H9 (cell line): ENCODE measurements around the gene RAI1. TPM values are rescaled to one million over a fixed set of nuclear protein-coding genes. Genes with fewer than 3 reads are reported as not detected.

Experiments
- DNase-seq: peaks from one replicate; pipeline ENCODE4 v3.0.0-alpha.2; 2017
- H2AFZ ChIP-seq: one replicate; pipeline ENCODE4 v1.6.1; 2013; ENCODE audit warnings: mild to moderate bottlenecking, low read length, control low read depth, moderate library complexity
- H2AK5ac ChIP-seq: 2 replicates; pipeline ENCODE4 v1.6.1; 2013; ENCODE audit warnings: low read length, control low read depth, mixed read lengths; ENCODE audit not compliant: insufficient read length
- H2BK120ac ChIP-seq: one replicate; pipeline ENCODE4 v1.6.1; 2013; ENCODE audit warnings: low read depth, mild to moderate bottlenecking, low read length, control low read depth, inconsistent platforms; ENCODE audit not compliant: poor library complexity, severe bottlenecking
- H2BK12ac ChIP-seq: 2 replicates; pipeline ENCODE4 v1.6.1; 2013; ENCODE audit warnings: low read length, control low read depth, mixed read lengths, low read depth; ENCODE audit not compliant: insufficient read length
- H2BK15ac ChIP-seq: 2 replicates; pipeline ENCODE4 v1.6.1; 2013; ENCODE audit warnings: low read depth, low read length, control low read depth
- H2BK20ac ChIP-seq: one replicate; pipeline ENCODE4 v1.6.1; 2013; ENCODE audit warnings: low read depth, mild to moderate bottlenecking, low read length, control low read depth, inconsistent platforms; ENCODE audit not compliant: poor library complexity, severe bottlenecking
- H2BK5ac ChIP-seq: 2 replicates; pipeline ENCODE4 v1.6.1; 2013; ENCODE audit warnings: low read length, control low read depth, mixed read lengths; ENCODE audit not compliant: insufficient read length
- H3K14ac ChIP-seq: 2 replicates; pipeline ENCODE4 v1.6.1; 2013; ENCODE audit warnings: low read length, control low read depth; ENCODE audit not compliant: insufficient read depth
- H3K18ac ChIP-seq: 2 replicates; pipeline ENCODE4 v1.6.1; 2013; ENCODE audit warnings: low read depth, mild to moderate bottlenecking, mixed read lengths, low read length, control low read depth; ENCODE audit not compliant: insufficient read length
- H3K23ac ChIP-seq: 2 replicates; pipeline ENCODE4 v1.6.1; 2013; ENCODE audit warnings: low read length, control low read depth, mixed read lengths, low read depth; ENCODE audit not compliant: insufficient read length
- H3K23me2 ChIP-seq: 2 replicates; pipeline ENCODE4 v1.6.1; 2013; ENCODE audit warnings: low read depth, mild to moderate bottlenecking, mixed read lengths, low read length, control low read depth; ENCODE audit not compliant: insufficient read length, poor library complexity, severe bottlenecking
- H3K27ac ChIP-seq: 2 replicates; pipeline ENCODE4 v1.5.1; 2013; ENCODE audit warnings: low read length, control low read depth, mixed read lengths, low read depth; ENCODE audit not compliant: insufficient read length
- H3K27me3 ChIP-seq: 2 replicates; pipeline ENCODE4 v1.6.1; 2013; ENCODE audit warnings: low read length, control low read depth, inconsistent platforms; ENCODE audit not compliant: insufficient read depth
- H3K4ac ChIP-seq: 2 replicates; pipeline ENCODE4 v1.6.1; 2013; ENCODE audit warnings: low read depth, mild to moderate bottlenecking, control low read depth, inconsistent platforms, low read length, moderate library complexity
- H3K4me1 ChIP-seq: 2 replicates; pipeline ENCODE4 v1.6.1; 2013; ENCODE audit warnings: low read length, control low read depth, inconsistent platforms; ENCODE audit not compliant: insufficient read depth
- H3K4me2 ChIP-seq: 2 replicates; pipeline ENCODE4 v1.6.1; 2013; ENCODE audit warnings: low read length, control low read depth, mixed read lengths; ENCODE audit not compliant: insufficient read length, insufficient read depth
- H3K56ac ChIP-seq: 2 replicates; pipeline ENCODE4 v1.6.1; 2013; ENCODE audit warnings: low read depth, mild to moderate bottlenecking, mixed read lengths, low read length, control low read depth; ENCODE audit not compliant: insufficient read length
- H3K79me1 ChIP-seq: 2 replicates; pipeline ENCODE4 v1.6.1; 2013; ENCODE audit warnings: low read depth, mild to moderate bottlenecking, moderate library complexity, low read length, control low read depth, inconsistent platforms; ENCODE audit not compliant: insufficient read depth, poor library complexity, severe bottlenecking
- H3K79me2 ChIP-seq: 2 replicates; pipeline ENCODE4 v1.6.1; 2013; ENCODE audit warnings: low read length, control low read depth, inconsistent platforms; ENCODE audit not compliant: insufficient read depth
- H3K9ac ChIP-seq: 2 replicates; pipeline ENCODE4 v1.6.1; 2013; ENCODE audit warnings: low read length, control low read depth, mixed read lengths; ENCODE audit not compliant: insufficient read length; ENCODE audit errors: extremely low read depth
- H3K9me3 ChIP-seq: one replicate; pipeline ENCODE4 v1.6.1; 2013; ENCODE audit warnings: low read depth, low read length, inconsistent platforms; ENCODE audit not compliant: control insufficient read depth
- H3T11ph ChIP-seq: one replicate; pipeline ENCODE4 v1.6.1; 2013; ENCODE audit warnings: mild to moderate bottlenecking, low read length, control low read depth, inconsistent platforms
- H4K20me1 ChIP-seq: one replicate; pipeline ENCODE4 v1.6.1; 2013; ENCODE audit not compliant: control insufficient read depth, insufficient read length, insufficient read depth
- H4K5ac ChIP-seq: 2 replicates; pipeline ENCODE4 v1.6.1; 2013; ENCODE audit warnings: low read depth, mild to moderate bottlenecking, mixed read lengths, low read length, control low read depth; ENCODE audit not compliant: insufficient read length
- H4K8ac ChIP-seq: replicated peaks from 2 replicates; pipeline ENCODE4 v1.6.1; 2013; ENCODE audit warnings: low read length, control low read depth, mixed read lengths, low read depth; ENCODE audit not compliant: insufficient read length
- H4K91ac ChIP-seq: 2 replicates; pipeline ENCODE4 v1.6.1; 2013; ENCODE audit warnings: low read depth, mild to moderate bottlenecking, moderate library complexity, mixed read lengths, low read length, control low read depth; ENCODE audit not compliant: insufficient read length
- H3K27ac Mint-ChIP-seq, 3 experiments: 2 replicates in 2 of 3; 3 replicates in 1 of 3; pipeline ENCODE4 v1.8.0; 2020 to 2021; ENCODE audit warnings: mixed read lengths in 3 of 3, mild to moderate bottlenecking in 1 of 3, moderate library complexity in 1 of 3
- H3K27me3 Mint-ChIP-seq: 2 replicates; pipeline ENCODE4 v1.8.0; 2021; ENCODE audit warnings: low read depth, mild to moderate bottlenecking, moderate library complexity, mixed read lengths
- H3K36me3 Mint-ChIP-seq, 3 experiments: 2 replicates in 2 of 3; 3 replicates in 1 of 3; pipeline ENCODE4 v1.8.0; 2020 to 2021; ENCODE audit warnings: low read depth in 3 of 3, mixed read lengths in 3 of 3; ENCODE audit not compliant: insufficient read depth in 1 of 3
- H3K4me1 Mint-ChIP-seq, 2 experiments: 2 replicates each; pipeline ENCODE4 v1.8.0; 2020; ENCODE audit warnings: mixed read lengths in 2 of 2
- H3K4me3 Mint-ChIP-seq, 2 experiments: 2 replicates in 1 of 2; 3 replicates in 1 of 2; pipeline ENCODE4 v1.8.0; 2020 to 2021; ENCODE audit warnings: mild to moderate bottlenecking in 2 of 2, mixed read lengths in 2 of 2, moderate library complexity in 1 of 2
- H3K9me3 Mint-ChIP-seq, 2 experiments: 2 replicates in 1 of 2; 3 replicates in 1 of 2; pipeline ENCODE4 v1.8.0; 2020; ENCODE audit warnings: mild to moderate bottlenecking in 2 of 2, mixed read lengths in 2 of 2, moderate library complexity in 1 of 2
- CTCF ChIP-seq: fragments of 200-600 bp; sonication (generic); conservative IDR thresholded peaks from 3 replicates; pipeline ENCODE4 v1.8.0; 2021; ENCODE audit warnings: antibody characterized with exemption, mild to moderate bottlenecking
- WGBS: extraction: QIAGEN DNeasy Blood & Tissue Kit; methylation state at CpG from one replicate; pipeline ENCODE4 v1.1.7; 2013; ENCODE audit warnings: missing lambda C conversion rate, low lambda C conversion rate, mixed read lengths; ENCODE audit not compliant: insufficient read length; ENCODE audit errors: extremely low coverage; 5-methylcytosine and 5-hydroxymethylcytosine counted together
- total RNA-seq: library from RNA; stranded (reverse); gene quantifications from 2 replicates; pipeline ENCODE4 v1.2.1, GENCODE V29; 2021

Gene RAI1
- total RNA-seq, 1 experiment from 2014 or later: 1.5 TPM

- H4K91ac ChIP-seq: no peak overlapping the region
- Mint-ChIP-seq H3K4me1 (peaks cover 33 to 44% of the 10 kb centered on the region in 2 experiments), H3K36me3 (no peaks in the 10 kb centered on the region), H3K27ac (no peak overlapping the region), H3K9me3 (no peaks in the 10 kb centered on the region; a peak in 1 of 5 replicates), H3K27me3 (peaks cover 30% of the 10 kb centered on the region), H3K4me3 (no peak overlapping the region)
- H2BK20ac ChIP-seq: no peak overlapping the region
- H3K79me1 ChIP-seq: no peaks in the 10 kb centered on the region
- H3K23me2 ChIP-seq: no peaks in the 10 kb centered on the region
- no peak overlapping the region for H2AK5ac ChIP-seq
- no peak overlapping the region for H3K18ac ChIP-seq
- TF ChIP-seq CTCF: no peak
- H3K9me3 ChIP-seq: no peaks in the 10 kb centered on the region
- H3T11ph ChIP-seq: no peak overlapping the region
- H3K27me3 ChIP-seq: no peaks in the 10 kb centered on the region
- no peak overlapping the region for H4K8ac ChIP-seq
- H4K5ac ChIP-seq: no peak overlapping the region
- DNase-seq: no peak
- no peak overlapping the region for H3K23ac ChIP-seq
- H2BK12ac ChIP-seq: no peak overlapping the region
- H4K20me1 ChIP-seq: no peaks in the 10 kb centered on the region
- no peaks in the 10 kb centered on the region for H3K79me2 ChIP-seq
- no peak overlapping the region for H3K56ac ChIP-seq
- H2BK15ac ChIP-seq: no peak overlapping the region
- no peak overlapping the region for H3K9ac ChIP-seq
- peaks cover 6% of the 10 kb centered on the region for H3K4me1 ChIP-seq
- no peak overlapping the region for H2BK120ac ChIP-seq
- no peak overlapping the region for H3K27ac ChIP-seq
- H3K4ac ChIP-seq: no peak overlapping the region
- no CpG with 5 or more reads among the region's 4 CpGs for WGBS
- no peak overlapping the region for H2BK5ac ChIP-seq
- H3K14ac ChIP-seq: no peak overlapping the region
- H2AFZ ChIP-seq: no peak overlapping the region
- no peak overlapping the region for H3K4me2 ChIP-seq
Observed at GRCh38 chr17:17744116-17744515, 62.9 kb downstream of the RAI1 start.
